Osteoblast (primary cell): ENCODE measurements around the gene MSL2. TPM values are rescaled to one million over a fixed set of nuclear protein-coding genes. Genes with fewer than 3 reads are reported as not detected.

Source experiments
- DNase-seq: peaks from one replicate; pipeline ENCODE4 v3.0.0; 2011; ENCODE audit warnings: low spot score, mixed read lengths; ENCODE audit not compliant: insufficient read length; ENCODE audit errors: missing footprints
- H2AFZ ChIP-seq: 2 replicates; pipeline ENCODE4 v1.6.0; 2011; ENCODE audit warnings: mild to moderate bottlenecking, low read length
- H3K27ac ChIP-seq: 2 replicates; pipeline ENCODE4 v1.5.1; 2011; ENCODE audit warnings: mild to moderate bottlenecking, low read depth, low read length, moderate library complexity
- H3K27me3 ChIP-seq: 2 replicates; pipeline ENCODE4 v1.6.0; 2012; ENCODE audit warnings: mild to moderate bottlenecking, control low read depth, inconsistent platforms, low read length, moderate library complexity; ENCODE audit not compliant: insufficient read depth
- H3K36me3 ChIP-seq: 2 replicates; pipeline ENCODE4 v1.5.1; 2011; ENCODE audit warnings: mild to moderate bottlenecking, low read length, control low read depth, moderate library complexity; ENCODE audit not compliant: insufficient read depth
- H3K4me1 ChIP-seq: 2 replicates; pipeline ENCODE4 v1.5.1; 2011; ENCODE audit warnings: mild to moderate bottlenecking, low read length, control low read depth, moderate library complexity; ENCODE audit not compliant: insufficient read depth
- H3K4me2 ChIP-seq: 2 replicates; pipeline ENCODE4 v1.6.0; 2011; ENCODE audit warnings: mild to moderate bottlenecking, low read length; ENCODE audit not compliant: insufficient read depth
- H3K4me3 ChIP-seq: fragments of 200-600 bp; sonication (generic); 3 replicates; pipeline ENCODE4 v1.5.1; 2012; ENCODE audit warnings: mild to moderate bottlenecking, low read length, inconsistent platforms; ENCODE audit not compliant: insufficient read depth
- H3K79me2 ChIP-seq: 2 replicates; pipeline ENCODE4 v1.6.0; 2012; ENCODE audit warnings: mild to moderate bottlenecking, low read length, control low read depth, inconsistent platforms; ENCODE audit not compliant: insufficient read depth
- H3K9me3 ChIP-seq: 2 replicates; pipeline ENCODE4 v1.5.1; 2011; ENCODE audit warnings: low read depth, low read length, control low read depth
- H4K20me1 ChIP-seq: 2 replicates; pipeline ENCODE4 v1.6.0; 2012; ENCODE audit warnings: mild to moderate bottlenecking, low read length, control low read depth; ENCODE audit not compliant: insufficient read depth
- CTCF ChIP-seq: IDR thresholded peaks from 2 replicates; pipeline ENCODE4 v1.5.1; 2011; ENCODE audit warnings: mild to moderate bottlenecking, low read depth, low read length, moderate library complexity; ENCODE audit errors: extremely low read depth
- total RNA-seq: library from RNA; depleted of rRNA; stranded (reverse); fragments of >200 nt; gene quantifications from 2 replicates; pipeline ENCODE4 v1.2.3, GENCODE V29; 2012

MSL2 gene
- total RNA-seq, 1 donor, result 18.5 TPM

- peaks cover 13% of the 10 kb centered on the region for H3K4me1 ChIP-seq
- DNase-seq, result no peak
Observed at GRCh38 chr3:136197159-136197793, 1.1 kb upstream of the MSL2 start.

GRCh38 chr3:136196401-136197158 is 445 bp upstream of the MSL2 start:
- Histone ChIP-seq H3K4me3 (peak overlapping the region; percentile 97), H3K36me3 (no peaks in the 10 kb centered on the region), H3K27me3 (no peaks in the 10 kb centered on the region), H3K4me2 (peak overlapping the region; percentile 94), H3K27ac (peak overlapping the region; percentile 92), H3K79me2 (peaks cover 40% of the 10 kb centered on the region), H3K4me1 (peaks cover 15% of the 10 kb centered on the region), H4K20me1 (peaks cover 38% of the 10 kb centered on the region), H2AFZ (peak overlapping the region; percentile 90), H3K9me3 (no peaks in the 10 kb centered on the region)
- no peak for TF ChIP-seq CTCF
- peak; percentile 100 for DNase-seq

More at GRCh38 chr3:136197159-136197793, 1.1 kb upstream of the MSL2 start:
- Histone ChIP-seq H3K9me3 (no peaks in the 10 kb centered on the region), H3K36me3 (no peaks in the 10 kb centered on the region), H3K4me2 (peak overlapping the region; percentile 94), H3K27me3 (no peaks in the 10 kb centered on the region), H3K79me2 (peaks cover 33% of the 10 kb centered on the region), H3K27ac (peak overlapping the region; percentile 92), H4K20me1 (peaks cover 31% of the 10 kb centered on the region), H3K4me3 (peak overlapping the region; percentile 97), H2AFZ (peak overlapping the region; percentile 90)
- no peak for TF ChIP-seq CTCF

GRCh38 chr3:136195258-136196063 is 674 bp downstream of the MSL2 start:
- H3K27me3 ChIP-seq, result no peaks in the 10 kb centered on the region
- DNase-seq, result peak; percentile 92
- H3K27ac ChIP-seq, result peak overlapping the region; percentile 92
- no peaks in the 10 kb centered on the region for H3K36me3 ChIP-seq
- peak overlapping the region; percentile 70 for H2AFZ ChIP-seq
- peaks cover 51% of the 10 kb centered on the region for H3K79me2 ChIP-seq
- H4K20me1 ChIP-seq, result peaks cover 48% of the 10 kb centered on the region
- H3K4me3 ChIP-seq, result peak overlapping the region; percentile 97
- no peak for TF ChIP-seq CTCF
- H3K4me1 ChIP-seq, result peaks cover 15% of the 10 kb centered on the region
- H3K4me2 ChIP-seq, result peak overlapping the region; percentile 94
- no peaks in the 10 kb centered on the region for H3K9me3 ChIP-seq
